HCT116 (cell line): ENCODE data around the gene NHERF2. TPM values are rescaled to one million over a fixed set of nuclear protein-coding genes. Genes with fewer than 3 reads are reported as not detected.

Experiments
- ATAC-seq: fragments of 200-7000 bp; cut with Tn5 transposase; 2 replicates; pipeline ENCODE4 v1.9.1; 2020; ENCODE audit warnings: mild to moderate bottlenecking, moderate library complexity
- BruUV-seq: library from RNA; stranded (reverse); fragments of 400-500 nt; replicated peaks from 2 replicates; lab custom pipeline; 2021; lab: Mats Ljungman, UMichigan
- CTCF ChIA-PET: fragments of 300-600 bp; sonication (Branson Sonifier 250); formaldehyde crosslinking; loops from one replicate; lab custom pipeline; 2021; ENCODE audit warnings: antibody characterized with exemption; lab: Charles Lee
- POLR2A ChIA-PET: fragments of 300-600, 350-600 bp; sonication (Branson Sonifier 250); formaldehyde crosslinking; loops from one replicate; lab custom pipeline; 2021; ENCODE audit warnings: antibody characterized with exemption; lab: Charles Lee
- RAD21 ChIA-PET, 2 experiments: fragments of 300-600 bp; sonication (Branson Sonifier 250); formaldehyde crosslinking; loops; one replicate each; lab custom pipeline; 2023; ENCODE audit warnings: low total read pairs in 2 of 2; ENCODE audit not compliant: uncharacterized antibody in 2 of 2, unreplicated experiment in 2 of 2, low non-redundant PET in 1 of 2; lab: Charles Lee
- DNase-seq: peaks from one replicate; pipeline ENCODE4 v3.0.0-alpha.2; 2010; ENCODE audit warnings: low read depth, low spot score
- H2AFZ ChIP-seq: fragments of 200-600 bp; shearing (Covaris generic), sonication (generic); 2 replicates; pipeline ENCODE4 v1.6.1; 2017; ENCODE audit warnings: low read depth, mixed run types, mixed read lengths, antibody characterized with exemption, low read length; ENCODE audit not compliant: poor library complexity, severe bottlenecking
- H3K27ac ChIP-seq: 2 replicates; pipeline ENCODE4 v1.5.1; 2012; ENCODE audit warnings: low read depth, low read length
- H3K27me3 ChIP-seq: fragments of 200-600 bp; sonication (generic); 2 replicates; pipeline ENCODE4 v1.6.1; 2016; ENCODE audit warnings: mixed run types, low read length, mixed read lengths; ENCODE audit not compliant: insufficient read depth
- H3K36me3 ChIP-seq, 2 experiments: fragments of 200-500 bp in 1 of 2; fragments of 200-600 bp in 1 of 2; sonication (Bioruptor generic) in 1 of 2; sonication (generic) in 1 of 2; 2 replicates each; pipeline versions ENCODE4 v1.5.1 to v1.6.1; 2014 to 2016; ENCODE audit warnings: low read length in 2 of 2, inconsistent platforms in 1 of 2, mixed read lengths in 1 of 2, mixed run types in 1 of 2; ENCODE audit not compliant: insufficient read depth in 2 of 2, control insufficient read depth in 1 of 2
- H3K4me1 ChIP-seq, 2 experiments: fragments of 200-600 bp in 1 of 2; sonication (generic) in 1 of 2; 2 replicates each; pipeline versions ENCODE4 v1.5.1 to v1.6.1; 2012 to 2017; ENCODE audit warnings: low read length in 2 of 2, inconsistent platforms in 1 of 2, mild to moderate bottlenecking in 1 of 2, mixed read lengths in 1 of 2, mixed run types in 1 of 2, moderate library complexity in 1 of 2; ENCODE audit not compliant: insufficient read depth in 2 of 2, control insufficient read depth in 1 of 2
- H3K4me2 ChIP-seq: fragments of 200-600 bp; sonication (generic); 2 replicates; pipeline ENCODE4 v1.6.1; 2017; ENCODE audit warnings: mixed run types, low read length, mixed read lengths
- H3K4me3 ChIP-seq, 2 experiments: fragments of 200-600 bp in 1 of 2; sonication (generic) in 1 of 2; replicated peaks in 1 of 2; 2 replicates each; pipeline ENCODE4 v1.5.1; 2011 to 2016; ENCODE audit warnings: low read length in 2 of 2, control low read depth in 1 of 2, low read depth in 1 of 2, mild to moderate bottlenecking in 1 of 2, mixed read lengths in 1 of 2, mixed run types in 1 of 2
- H3K79me2 ChIP-seq: fragments of 200-600 bp; sonication (generic); 2 replicates; pipeline ENCODE4 v1.6.1; 2017; ENCODE audit warnings: mild to moderate bottlenecking, mixed run types, low read length, moderate library complexity, mixed read lengths; ENCODE audit not compliant: insufficient read depth
- H3K9ac ChIP-seq: fragments of 200-600 bp; sonication (generic); 2 replicates; pipeline ENCODE4 v1.6.1; 2016; ENCODE audit warnings: low read length, mixed read lengths
- H3K9me2 ChIP-seq: fragments of 200-600 bp; sonication (generic), shearing (Covaris generic); 2 replicates; pipeline ENCODE4 v1.6.1; 2017; ENCODE audit warnings: mixed run types, mild to moderate bottlenecking, moderate library complexity; ENCODE audit not compliant: insufficient read depth
- H3K9me3 ChIP-seq, 2 experiments: fragments of 200-500 bp in 1 of 2; fragments of 200-600 bp in 1 of 2; sonication (Bioruptor generic) in 1 of 2; sonication (generic) in 1 of 2; 2 replicates each; pipeline ENCODE4 v1.6.1; 2014 to 2017; ENCODE audit warnings: low read length in 2 of 2, mixed read lengths in 2 of 2, inconsistent platforms in 1 of 2, low read depth in 1 of 2, mild to moderate bottlenecking in 1 of 2, mixed run types in 1 of 2, moderate library complexity in 1 of 2; ENCODE audit not compliant: control insufficient read depth in 1 of 2, insufficient read depth in 1 of 2
- H4K20me1 ChIP-seq: fragments of 200-600 bp; sonication (generic), shearing (Covaris generic); 2 replicates; pipeline ENCODE4 v1.6.1; 2017; ENCODE audit warnings: mixed run types, mild to moderate bottlenecking, moderate library complexity; ENCODE audit not compliant: insufficient read depth
- ATF3 ChIP-seq: IDR thresholded peaks from 2 replicates; pipeline ENCODE4 v1.6.1; 2012
- CBX3 ChIP-seq: IDR thresholded peaks from 2 replicates; pipeline ENCODE4 v1.6.1; 2012; ENCODE audit warnings: low read depth
- CEBPB ChIP-seq: IDR thresholded peaks from 2 replicates; pipeline ENCODE4 v1.6.1; 2012; ENCODE audit warnings: low read depth
- CTCF ChIP-seq, 3 experiments: fragments of 200-600 bp in 1 of 3; sonication (generic) in 1 of 3; IDR thresholded peaks in 2 of 3; conservative IDR thresholded peaks in 1 of 3; 2 replicates each; pipeline ENCODE4 v1.5.1; 2012 to 2017; ENCODE audit warnings: low read depth in 2 of 3, low read length in 2 of 3, antibody characterized with exemption in 1 of 3, borderline replicate concordance in 1 of 3, control low read depth in 1 of 3, mild to moderate bottlenecking in 1 of 3, mixed read lengths in 1 of 3, mixed run types in 1 of 3, moderate library complexity in 1 of 3; ENCODE audit not compliant: insufficient read depth in 1 of 3
- ELF1 ChIP-seq: IDR thresholded peaks from 2 replicates; pipeline ENCODE4 v1.6.1; 2012; ENCODE audit warnings: low read depth, borderline replicate concordance
- EZH2phosphoT487 ChIP-seq: fragments of 200-600 bp; IDR thresholded peaks from 2 replicates; pipeline ENCODE4 v1.6.1; 2018; ENCODE audit warnings: antibody characterized with exemption, borderline replicate concordance
- FOSL1 ChIP-seq: IDR thresholded peaks from 2 replicates; pipeline ENCODE4 v1.6.1; 2012; ENCODE audit warnings: low read depth
- POLR2A ChIP-seq: IDR thresholded peaks from 2 replicates; pipeline ENCODE4 v1.7.0; 2011; ENCODE audit warnings: borderline replicate concordance; ENCODE audit not compliant: insufficient read depth, insufficient read length; ENCODE audit errors: extremely low read depth
- POLR2AphosphoS5 ChIP-seq: IDR thresholded peaks from 2 replicates; pipeline ENCODE4 v1.6.1; 2011; ENCODE audit warnings: mild to moderate bottlenecking, low read depth, low read length, moderate library complexity
- SIN3A ChIP-seq: IDR thresholded peaks from 2 replicates; pipeline ENCODE4 v1.6.1; 2012; ENCODE audit warnings: low read depth
- YY1 ChIP-seq: IDR thresholded peaks from 2 replicates; pipeline ENCODE4 v1.6.1; 2011; ENCODE audit warnings: low read length, low read depth, moderate library complexity, mild to moderate bottlenecking; ENCODE audit not compliant: insufficient replicate concordance; ENCODE audit errors: extremely low read depth
- ZBTB33 ChIP-seq: IDR thresholded peaks from 2 replicates; pipeline ENCODE4 v1.6.1; 2011; ENCODE audit warnings: mild to moderate bottlenecking, low read length, moderate library complexity; ENCODE audit not compliant: insufficient replicate concordance; ENCODE audit errors: extremely low read depth
- ZFX ChIP-seq: fragments of 450-650 bp; IDR thresholded peaks from 2 replicates; pipeline ENCODE4 v1.6.1; 2017
- ZNF274 ChIP-seq: fragments of 200-500 bp; sonication (Bioruptor generic); IDR thresholded peaks from 2 replicates; pipeline ENCODE4 v1.6.1; 2014; ENCODE audit warnings: mild to moderate bottlenecking, low read depth, low read length, inconsistent platforms
- intact Hi-C: fragments of 100-400 bp; cut with micrococcal nuclease; formaldehyde crosslinking; loops from 2 replicates; pipeline ENCODE4 v1.10.0; 2022
- total RNA-seq: library from RNA; stranded (reverse); gene quantifications from one replicate; pipeline ENCODE4 v1.2.1, GENCODE V29; 2021; ENCODE audit not compliant: unreplicated experiment

The NHERF2 gene
- total RNA-seq, 1 experiment from 2014 or later = 58.4 TPM

- DNase-seq = no peak
- no peaks in the 10 kb centered on the region for H4K20me1 ChIP-seq
- H3K4me1 ChIP-seq = no peaks in the 10 kb centered on the region
- intact Hi-C loops = no loop called here
- no peaks in the 10 kb centered on the region for H3K79me2 ChIP-seq
- no peak overlapping the region for H3K9ac ChIP-seq
- ATAC-seq = no peak
- H3K9me3 ChIP-seq = no peaks in the 10 kb centered on the region
- CTCF ChIA-PET = no interaction called here
- no peaks in the 10 kb centered on the region for H3K27me3 ChIP-seq
- no TSS peak for BruUV-seq
- TF ChIP-seq FOSL1 = no peak
- TF ChIP-seq ZBTB33 = no peak
- TF ChIP-seq POLR2AphosphoS5 = no peak
- no peak for TF ChIP-seq SIN3A
- TF ChIP-seq ATF3 = no peak
- no peak for TF ChIP-seq ZNF274
- no peak for TF ChIP-seq EZH2phosphoT487
- no peak for TF ChIP-seq CTCF (IDR thresholded peaks at IDR 0.05 in 2 of 3, conservative IDR thresholded peaks at IDR 0.05 in 1 of 3; ENCODE audit: borderline replicate concordance in 1 of 3, insufficient read depth in 1 of 3, low read depth in 2 of 3, low read length in 2 of 3)
- TF ChIP-seq YY1 = no peak
- no peak for TF ChIP-seq ZFX
- no peak for TF ChIP-seq CEBPB
- no peak for TF ChIP-seq ELF1
- TF ChIP-seq CBX3 = no peak
- TF ChIP-seq POLR2A = no peak
- no peaks in the 10 kb centered on the region for H3K9me2 ChIP-seq
- H3K4me3 ChIP-seq = no peak overlapping the region
- no peak overlapping the region for H3K4me2 ChIP-seq
- POLR2A ChIA-PET = no interaction called here
- no peak overlapping the region for H2AFZ ChIP-seq
- H3K27ac ChIP-seq = no peak overlapping the region
- RAD21 ChIA-PET = no interaction called here
- H3K36me3 ChIP-seq = peaks cover 0 to 7% of the 10 kb centered on the region in 2 experiments; a peak in 2 of 4 replicates
Observed at GRCh38 chr16:2061526-2061925, 34.8 kb downstream of the NHERF2 start.
